CD4-positive, alpha-beta T cell (primary cell): ENCODE data around the gene TNFAIP8L2. TPM values are rescaled to one million over a fixed set of nuclear protein-coding genes. Genes with fewer than 3 reads are reported as not detected.

Experiments
- ATAC-seq: fragments of 200-7000 bp; cut with Tn5 transposase; one replicate; pipeline ENCODE4 v1.10.0; 2022; ENCODE audit warnings: mild to moderate bottlenecking; ENCODE audit not compliant: poor library complexity
- CTCF ChIA-PET: fragments of 350-600 bp; sonication (Branson Sonifier 250); formaldehyde crosslinking; loops from one replicate; lab custom pipeline; 2021; ENCODE audit warnings: antibody characterized with exemption, inconsistent platforms; lab: Charles Lee
- POLR2A ChIA-PET: fragments of 350-600 bp; sonication (Branson Sonifier 250); formaldehyde crosslinking; loops from one replicate; lab custom pipeline; 2021; ENCODE audit warnings: antibody characterized with exemption, inconsistent platforms; lab: Charles Lee
- DNase-seq, 14 experiments: peaks; one replicate each; pipeline ENCODE4 v3.0.0-alpha.2; 2013 to 2020; ENCODE audit warnings: mixed read lengths in 2 of 14
- H3K27ac ChIP-seq, 2 donors: one replicate each; pipeline versions ENCODE4 v1.5.1 to v1.7.0; 2013; ENCODE audit warnings: low read length in 2 of 2, low read depth in 1 of 2, mild to moderate bottlenecking in 1 of 2
- H3K27me3 ChIP-seq, 2 experiments: 1 replicate in 1 of 2; 2 replicates in 1 of 2; pipeline versions ENCODE4 v1.6.1 to v1.7.0; 2013; ENCODE audit warnings: low read length in 2 of 2, control low read depth in 1 of 2, mild to moderate bottlenecking in 1 of 2, moderate library complexity in 1 of 2; ENCODE audit not compliant: insufficient read depth in 2 of 2, control insufficient read depth in 1 of 2
- H3K36me3 ChIP-seq: one replicate; pipeline ENCODE4 v1.6.1; 2013; ENCODE audit warnings: low read length, control low read depth; ENCODE audit not compliant: insufficient read depth
- H3K4me1 ChIP-seq: one replicate; pipeline ENCODE4 v1.6.1; 2013; ENCODE audit warnings: low read length, control low read depth; ENCODE audit not compliant: insufficient read depth
- H3K4me3 ChIP-seq: one replicate; pipeline ENCODE4 v1.5.1; 2013; ENCODE audit warnings: mild to moderate bottlenecking, low read length, moderate library complexity
- H3K9me3 ChIP-seq, 2 experiments: 1 replicate in 1 of 2; 2 replicates in 1 of 2; pipeline versions ENCODE4 v1.6.1 to v1.7.0; 2013; ENCODE audit warnings: low read length in 2 of 2, mild to moderate bottlenecking in 2 of 2, control low read depth in 1 of 2, moderate library complexity in 1 of 2; ENCODE audit not compliant: control insufficient read depth in 1 of 2, insufficient read depth in 1 of 2
- H3K27ac Mint-ChIP-seq: one replicate; pipeline ENCODE4 v1.8.0; 2020; ENCODE audit warnings: mixed read lengths
- H3K27me3 Mint-ChIP-seq: one replicate; pipeline ENCODE4 v1.8.0; 2021; ENCODE audit warnings: mixed read lengths
- H3K36me3 Mint-ChIP-seq: one replicate; pipeline ENCODE4 v1.8.0; 2021; ENCODE audit warnings: low read depth, mixed read lengths
- H3K4me1 Mint-ChIP-seq: one replicate; pipeline ENCODE4 v1.8.0; 2021; ENCODE audit warnings: low read depth, mixed read lengths
- H3K4me3 Mint-ChIP-seq: one replicate; pipeline ENCODE4 v1.8.0; 2020; ENCODE audit warnings: mild to moderate bottlenecking, mixed read lengths
- H3K9me3 Mint-ChIP-seq: one replicate; pipeline ENCODE4 v1.8.0; 2020; ENCODE audit warnings: mixed read lengths
- intact Hi-C, 2 experiments: fragments of 100-400 bp; cut with DNase I in 1 of 2; cut with micrococcal nuclease in 1 of 2; formaldehyde crosslinking; loops; one replicate each; pipeline versions ENCODE4 v1.15.1 to v1.9.0; 2023 to 2025; cut with DNase I, micrococcal nuclease
- total RNA-seq, 174 experiments: library from RNA in 2 of 174; stranded (reverse) in 2 of 174; gene quantifications; one replicate each; pipeline ENCODE4 v1.2.3 and lab custom pipeline; 2021 to 2026
- TF ChIP-seq, protein P1 (sequence below): fragments of 200-600 bp; IDR thresholded peaks from one replicate; pipeline ENCODE4 v1.8.0; 2022; ENCODE audit warnings: antibody characterized with exemption, mild to moderate bottlenecking

Gene TNFAIP8L2
- total RNA-seq, 2 experiments from 2014 or later = 0.70 to 0.74 TPM

DNA sequence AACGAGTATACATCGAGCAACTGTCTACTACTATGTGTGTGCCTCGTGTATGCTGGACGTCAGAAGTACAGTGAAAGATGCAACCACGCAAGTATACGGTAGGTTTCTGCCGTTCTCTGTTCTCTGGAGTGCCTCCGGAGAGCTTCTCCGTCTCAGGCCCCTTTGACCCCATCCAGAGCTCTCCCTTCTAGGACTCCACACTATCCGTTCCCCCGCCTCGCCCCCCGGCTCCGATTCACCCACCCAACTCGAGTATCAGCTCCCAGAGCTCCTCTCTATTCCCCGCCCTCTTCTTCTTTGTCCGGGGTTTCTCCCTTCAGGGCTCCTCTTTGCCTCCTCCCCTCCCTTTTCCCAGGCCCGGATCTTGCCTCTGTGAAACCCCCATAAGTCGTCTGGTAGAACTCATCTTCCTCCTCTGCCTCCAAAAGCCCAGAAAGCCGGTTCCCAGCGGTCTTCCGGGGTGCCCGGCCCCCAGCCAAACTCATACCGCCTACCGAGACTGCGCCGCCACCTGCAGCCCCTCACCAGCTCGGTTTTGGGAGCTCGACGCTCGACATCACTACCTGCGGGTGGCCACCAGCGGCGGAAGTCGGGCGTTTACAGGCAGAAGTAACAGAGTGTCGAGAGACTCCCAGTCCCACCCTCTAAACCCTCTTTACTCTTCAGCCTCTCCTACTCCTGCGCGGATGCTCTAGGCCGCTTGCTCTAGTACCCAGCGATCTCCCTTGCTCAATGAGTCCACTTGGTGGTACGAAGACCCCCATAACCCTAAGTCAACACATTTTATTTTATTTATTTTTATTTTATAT lies 33.4 kb downstream of the TNFAIP8L2 start, which contains the start of gene VPS72:
Gene VPS72 (minus strand): TSS at position 561 of the 809 bp plus-strand sequence. CDS start 76 bp downstream, at position 485.
- Histone ChIP-seq H3K36me3 (peaks cover 15% of the 10 kb centered on the region), H3K4me3 (peak within 1 kb of the TSS; percentile 75), H3K27me3 (no peaks in the 10 kb centered on the region), H3K4me1 (peaks cover 24% of the 10 kb centered on the region), H3K27ac (peak within 1 kb of the TSS; percentile 58 to 73), H3K9me3 (no peaks in the 10 kb centered on the region)
- DNase-seq (peak; percentile 70 to 93 (median 81)), ATAC-seq (peak; percentile 90)
- CTCF ChIA-PET = interaction anchor here (1.0 to 1.6 kb wide), 5 partner anchors 11 to 151 kb away, joined by 3 to 6 read pairs (median 4); partner anchors contain the start of gene ZNF687
- H3K27ac Mint-ChIP-seq = peak within 1 kb of the TSS; percentile 90
- no peaks in the 10 kb centered on the region for H3K27me3 Mint-ChIP-seq
- intact Hi-C loops = loop anchor here (1.0 to 10.0 kb wide), 3 partner anchors 8 to 155 kb away; partner anchors contain the start of genes PIP5K1A (in 1 of the 2) and RFX5 (in 1 of the 2)
- no peaks in the 10 kb centered on the region for H3K9me3 Mint-ChIP-seq
- TF ChIP-seq, protein P1, sequence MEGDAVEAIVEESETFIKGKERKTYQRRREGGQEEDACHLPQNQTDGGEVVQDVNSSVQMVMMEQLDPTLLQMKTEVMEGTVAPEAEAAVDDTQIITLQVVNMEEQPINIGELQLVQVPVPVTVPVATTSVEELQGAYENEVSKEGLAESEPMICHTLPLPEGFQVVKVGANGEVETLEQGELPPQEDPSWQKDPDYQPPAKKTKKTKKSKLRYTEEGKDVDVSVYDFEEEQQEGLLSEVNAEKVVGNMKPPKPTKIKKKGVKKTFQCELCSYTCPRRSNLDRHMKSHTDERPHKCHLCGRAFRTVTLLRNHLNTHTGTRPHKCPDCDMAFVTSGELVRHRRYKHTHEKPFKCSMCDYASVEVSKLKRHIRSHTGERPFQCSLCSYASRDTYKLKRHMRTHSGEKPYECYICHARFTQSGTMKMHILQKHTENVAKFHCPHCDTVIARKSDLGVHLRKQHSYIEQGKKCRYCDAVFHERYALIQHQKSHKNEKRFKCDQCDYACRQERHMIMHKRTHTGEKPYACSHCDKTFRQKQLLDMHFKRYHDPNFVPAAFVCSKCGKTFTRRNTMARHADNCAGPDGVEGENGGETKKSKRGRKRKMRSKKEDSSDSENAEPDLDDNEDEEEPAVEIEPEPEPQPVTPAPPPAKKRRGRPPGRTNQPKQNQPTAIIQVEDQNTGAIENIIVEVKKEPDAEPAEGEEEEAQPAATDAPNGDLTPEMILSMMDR = no peak
- peaks cover 42% of the 10 kb centered on the region for H3K4me1 Mint-ChIP-seq
- peak within 1 kb of the TSS; percentile 97 for H3K4me3 Mint-ChIP-seq
- POLR2A ChIA-PET = interaction anchor here (0.6 to 2.2 kb wide), 30 partner anchors 9 to 909 kb away, joined by 3 to 37 read pairs (median 4); partner anchors contain the start of genes GOLPH3L, LYSMD1, MRPL9 and PI4KB
- H3K36me3 Mint-ChIP-seq = peaks cover 31% of the 10 kb centered on the region

DNA sequence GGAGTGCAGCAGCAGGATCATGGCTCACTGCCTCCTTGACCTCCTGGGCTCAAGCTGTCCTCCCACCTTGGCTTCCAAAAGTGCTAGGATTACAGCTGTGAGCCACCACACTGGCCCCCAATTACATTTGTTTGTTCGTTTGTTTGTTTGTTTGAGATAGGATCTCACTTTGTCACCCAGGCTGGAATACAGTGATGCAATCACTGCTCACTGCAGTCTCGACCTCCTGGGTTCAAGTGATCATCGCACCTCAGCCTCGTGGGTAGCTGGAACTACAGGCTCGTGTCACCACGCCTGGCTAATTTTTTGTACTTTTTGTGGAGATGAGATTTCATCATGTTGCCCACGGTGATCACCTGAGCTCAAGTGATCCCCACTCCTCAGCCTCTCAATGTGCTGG lies 35.6 kb downstream of the TNFAIP8L2 start:
- no peak for DNase-seq
- Histone ChIP-seq H3K9me3 (no peaks in the 10 kb centered on the region), H3K4me1 (peaks cover 30% of the 10 kb centered on the region), H3K27ac (no peak overlapping the region), H3K4me3 (no peak overlapping the region), H3K36me3 (peaks cover under 1% of the 10 kb centered on the region), H3K27me3 (no peaks in the 10 kb centered on the region)
- ATAC-seq = no peak
- TF ChIP-seq, protein P1 = no peak
- H3K36me3 Mint-ChIP-seq = peaks cover 13% of the 10 kb centered on the region
- peaks cover 4% of the 10 kb centered on the region for H3K27me3 Mint-ChIP-seq
- H3K27ac Mint-ChIP-seq = no peak overlapping the region
- intact Hi-C loops = loop anchor here in 1 of 2 experiments (10.0 kb wide), 1 partner anchor 153 kb away; the partner anchor contains the start of gene RFX5
- ChIA-PET CTCF (no interaction called here), POLR2A (no interaction called here)
- H3K4me3 Mint-ChIP-seq = no peak overlapping the region
- no peaks in the 10 kb centered on the region for H3K9me3 Mint-ChIP-seq
- peaks cover 42% of the 10 kb centered on the region for H3K4me1 Mint-ChIP-seq

DNA sequence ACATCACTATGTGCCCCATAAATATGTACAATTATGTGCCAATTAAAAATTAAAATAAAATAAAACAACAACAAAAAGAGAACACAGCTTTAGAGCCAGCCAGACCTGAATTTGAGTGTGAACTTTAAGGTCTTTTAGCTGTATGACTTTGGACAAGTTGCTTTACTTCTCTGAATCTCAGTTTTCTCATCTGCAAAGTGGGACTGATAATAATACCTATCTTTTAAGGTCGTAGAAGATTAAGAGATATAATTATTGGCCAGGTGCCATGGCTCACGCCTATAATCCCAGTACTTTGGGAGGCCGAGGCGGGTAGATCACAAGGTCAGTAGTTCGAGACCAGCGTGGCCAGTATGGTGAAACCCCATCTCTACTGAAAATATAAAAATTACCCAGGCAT lies 36.9 kb downstream of the TNFAIP8L2 start:
- Mint-ChIP-seq H3K36me3 (peaks cover 12% of the 10 kb centered on the region), H3K4me1 (peaks cover 41% of the 10 kb centered on the region), H3K4me3 (no peak overlapping the region), H3K9me3 (no peaks in the 10 kb centered on the region), H3K27ac (no peak overlapping the region), H3K27me3 (peaks cover 4% of the 10 kb centered on the region)
- ATAC-seq (no peak), DNase-seq (no peak)
- Histone ChIP-seq H3K27me3 (no peaks in the 10 kb centered on the region), H3K27ac (no peak overlapping the region), H3K36me3 (no peaks in the 10 kb centered on the region), H3K4me1 (peaks cover 34% of the 10 kb centered on the region), H3K9me3 (no peaks in the 10 kb centered on the region), H3K4me3 (no peak overlapping the region)
- intact Hi-C loops = loop anchor here in 1 of 2 experiments (10.0 kb wide), 1 partner anchor 151 kb away; the partner anchor contains the start of gene RFX5
- TF ChIP-seq, protein P1 = no peak
- ChIA-PET POLR2A (interaction anchor here (0.6 kb wide), 1 partner anchor 206 kb away, joined by 3 read pairs; no protein-coding TSS in a partner anchor), CTCF (interaction anchor here (0.7 kb wide), 1 partner anchor 59 kb away, joined by 4 read pairs; no protein-coding TSS in a partner anchor)
